Astrocyte of the cerebellum (primary cell): ENCODE data around the gene GPATCH3.

Source experiments
- DNase-seq: peaks from one replicate; pipeline ENCODE4 v3.0.0-alpha.2; 2011; ENCODE audit warnings: low read depth
- H3K4me3 ChIP-seq: 2 replicates; pipeline ENCODE4 v1.5.1; 2011; ENCODE audit warnings: mild to moderate bottlenecking, low read depth, low read length, moderate library complexity
- CTCF ChIP-seq: IDR thresholded peaks from 2 replicates; pipeline ENCODE4 v1.5.1; 2012; ENCODE audit warnings: low read length, low read depth, moderate library complexity, mild to moderate bottlenecking; ENCODE audit errors: missing control alignments
- in situ Hi-C: cut with HindIII; loops from 2 replicates; pipeline ENCODE4 v1.10.0; 2017; ENCODE audit warnings: low sequenced_read_pairs

The GPATCH3 gene

GRCh38 chr1:26942656-26943055, 42.4 kb upstream of the GPATCH3 start:
- no peak for TF ChIP-seq CTCF
- no peak for DNase-seq
- in situ Hi-C loops, result no loop called here
- no peak overlapping the region for H3K4me3 ChIP-seq

DNA sequence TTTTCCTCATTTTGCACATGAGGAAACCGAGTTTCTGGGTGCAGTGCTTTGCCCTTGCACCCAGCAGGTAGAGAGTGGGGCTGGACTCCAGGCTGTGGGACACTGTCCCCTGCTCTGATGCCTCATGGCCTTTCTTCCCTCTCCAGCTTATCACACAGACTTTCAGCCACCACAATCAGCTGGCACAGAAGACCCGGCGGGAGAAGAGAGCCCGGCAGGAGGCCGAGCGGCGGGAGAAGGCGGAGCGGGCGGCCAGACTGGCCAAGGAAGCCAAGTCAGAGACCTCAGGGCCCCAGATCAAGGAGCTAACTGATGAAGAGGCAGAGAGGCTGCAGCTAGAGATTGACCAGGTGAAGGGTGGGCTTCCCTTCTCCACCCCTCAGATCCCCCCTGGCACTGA, 41.0 kb upstream of the GPATCH3 start:
- in situ Hi-C loops, result no loop called here
- no peak for DNase-seq
- no peak for TF ChIP-seq CTCF
- no peak overlapping the region for H3K4me3 ChIP-seq

DNA sequence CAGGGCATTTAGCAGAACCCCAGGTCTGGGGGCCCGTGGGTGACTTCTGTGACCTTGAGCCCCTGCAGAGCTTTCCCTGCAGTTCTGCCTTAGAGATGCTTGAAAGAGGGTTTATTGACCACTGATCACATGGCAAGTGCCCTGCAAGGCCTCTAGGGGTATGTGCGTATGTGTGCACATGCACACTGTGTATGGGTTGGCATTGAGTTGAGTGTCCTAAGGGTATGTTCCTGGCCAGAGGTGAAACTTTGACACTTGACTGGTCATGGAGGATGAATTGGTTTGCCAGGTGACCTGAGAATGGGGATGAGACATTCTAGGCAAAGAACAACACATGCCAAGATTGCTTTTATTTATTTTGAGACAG, 38.4 kb upstream of the GPATCH3 start:
- in situ Hi-C loops, result no loop called here
- TF ChIP-seq CTCF, result no peak
- H3K4me3 ChIP-seq, result no peak overlapping the region
- no peak for DNase-seq

- in situ Hi-C loops, result no loop called here
- no peak overlapping the region for H3K4me3 ChIP-seq
- no peak for TF ChIP-seq CTCF
- no peak for DNase-seq
Observed at GRCh38 chr1:26938004-26938658, 37.9 kb upstream of the GPATCH3 start.

DNA sequence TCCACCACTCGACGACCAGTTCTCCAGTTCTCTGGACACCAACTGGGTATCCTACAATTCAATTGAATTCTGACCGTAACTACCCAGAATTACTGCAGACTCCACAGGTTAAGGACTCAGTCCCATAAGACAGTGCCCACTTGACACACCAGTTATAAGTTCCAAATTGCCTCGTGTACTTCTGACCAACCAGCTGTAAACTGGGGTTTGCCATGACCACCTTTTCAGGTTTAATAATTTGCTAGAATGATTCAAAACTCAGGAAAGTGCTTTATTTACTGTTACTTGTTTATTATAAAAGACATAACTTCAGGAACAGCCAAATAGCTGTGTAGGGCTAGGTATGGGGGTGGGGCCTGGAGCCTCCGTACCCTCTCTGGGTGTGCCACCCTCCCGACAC, 36.6 kb upstream of the GPATCH3 start:
- in situ Hi-C loops, result no loop called here
- H3K4me3 ChIP-seq, result no peak overlapping the region
- DNase-seq, result no peak
- no peak for TF ChIP-seq CTCF

DNA sequence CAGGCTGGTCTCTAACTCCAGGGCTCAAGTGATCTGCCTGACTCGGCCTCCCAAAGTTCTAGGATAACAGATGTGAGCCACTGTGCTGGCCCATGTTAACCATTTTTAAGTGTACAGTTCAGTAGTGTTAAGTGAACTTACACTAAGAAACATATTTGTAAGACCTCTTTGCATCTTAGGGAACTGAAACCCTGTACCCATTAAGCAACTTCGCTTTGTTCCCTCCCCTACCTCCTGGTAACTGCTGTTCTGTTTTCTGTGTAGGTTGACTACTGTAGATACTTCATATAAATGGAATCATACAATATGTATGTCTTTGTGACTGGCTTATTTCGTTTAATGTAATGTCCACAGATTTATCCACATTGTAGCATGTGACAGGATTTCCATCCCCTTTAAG, 32.3 kb upstream of the GPATCH3 start:
- no peak for TF ChIP-seq CTCF
- no peak overlapping the region for H3K4me3 ChIP-seq
- no peak for DNase-seq
- in situ Hi-C loops, result no loop called here
